GM12865 (cell line): Measurements from ENCODE around the gene ARNT2.

Experiments
- DNase-seq: peaks from one replicate; pipeline ENCODE4 v3.0.0; 2010; ENCODE audit warnings: low read depth
- H3K4me3 ChIP-seq: 2 replicates; pipeline ENCODE4 v1.5.1; 2011; ENCODE audit warnings: mild to moderate bottlenecking, low read depth, low read length, control low read depth
- TF ChIP-seq, protein P1 (sequence below): IDR thresholded peaks from 2 replicates; pipeline ENCODE4 v1.5.1; 2011; ENCODE audit warnings: low read length, control low read depth, low read depth, inconsistent platforms; ENCODE audit not compliant: insufficient read depth; ENCODE audit errors: missing control alignments

Gene ARNT2

DNA sequence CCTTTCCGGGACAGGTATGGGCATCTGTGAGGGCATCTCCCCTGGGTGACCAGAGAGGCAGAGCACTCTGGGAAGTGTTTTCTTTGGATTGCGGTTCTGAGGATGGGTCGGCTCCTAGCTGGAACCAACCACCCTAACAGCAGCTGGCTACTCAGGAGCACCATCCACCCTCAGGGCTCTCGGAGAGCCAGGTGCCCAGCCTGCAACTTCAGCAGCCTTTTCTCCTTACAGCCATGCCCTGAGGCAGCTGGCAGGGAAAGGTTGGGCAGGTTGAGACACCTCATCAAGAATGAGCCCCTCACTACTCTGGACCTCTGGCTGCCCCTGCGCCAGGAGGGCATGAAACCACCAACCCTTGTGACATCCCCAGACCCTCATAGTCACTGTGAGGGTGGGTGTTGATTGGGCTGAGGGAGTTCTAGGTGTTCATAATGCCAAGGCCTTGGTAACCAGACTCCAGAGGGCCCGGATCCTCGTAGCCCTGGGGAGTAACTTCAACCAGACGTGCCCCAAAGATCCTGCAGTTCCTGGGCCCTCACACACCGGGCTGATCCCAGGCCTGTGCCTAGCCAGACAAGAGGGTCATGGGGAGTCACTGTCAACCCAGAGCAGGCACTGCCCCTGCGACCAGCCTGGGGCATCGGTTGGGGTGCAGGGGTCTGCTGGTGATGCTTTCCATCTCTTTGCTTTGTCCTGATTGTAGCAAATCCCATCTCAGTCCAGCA lies 176.5 kb downstream of the ARNT2 start:
- TF ChIP-seq, protein P1, sequence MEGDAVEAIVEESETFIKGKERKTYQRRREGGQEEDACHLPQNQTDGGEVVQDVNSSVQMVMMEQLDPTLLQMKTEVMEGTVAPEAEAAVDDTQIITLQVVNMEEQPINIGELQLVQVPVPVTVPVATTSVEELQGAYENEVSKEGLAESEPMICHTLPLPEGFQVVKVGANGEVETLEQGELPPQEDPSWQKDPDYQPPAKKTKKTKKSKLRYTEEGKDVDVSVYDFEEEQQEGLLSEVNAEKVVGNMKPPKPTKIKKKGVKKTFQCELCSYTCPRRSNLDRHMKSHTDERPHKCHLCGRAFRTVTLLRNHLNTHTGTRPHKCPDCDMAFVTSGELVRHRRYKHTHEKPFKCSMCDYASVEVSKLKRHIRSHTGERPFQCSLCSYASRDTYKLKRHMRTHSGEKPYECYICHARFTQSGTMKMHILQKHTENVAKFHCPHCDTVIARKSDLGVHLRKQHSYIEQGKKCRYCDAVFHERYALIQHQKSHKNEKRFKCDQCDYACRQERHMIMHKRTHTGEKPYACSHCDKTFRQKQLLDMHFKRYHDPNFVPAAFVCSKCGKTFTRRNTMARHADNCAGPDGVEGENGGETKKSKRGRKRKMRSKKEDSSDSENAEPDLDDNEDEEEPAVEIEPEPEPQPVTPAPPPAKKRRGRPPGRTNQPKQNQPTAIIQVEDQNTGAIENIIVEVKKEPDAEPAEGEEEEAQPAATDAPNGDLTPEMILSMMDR: no peak
- no peak for DNase-seq
- no peak overlapping the region for H3K4me3 ChIP-seq

DNA sequence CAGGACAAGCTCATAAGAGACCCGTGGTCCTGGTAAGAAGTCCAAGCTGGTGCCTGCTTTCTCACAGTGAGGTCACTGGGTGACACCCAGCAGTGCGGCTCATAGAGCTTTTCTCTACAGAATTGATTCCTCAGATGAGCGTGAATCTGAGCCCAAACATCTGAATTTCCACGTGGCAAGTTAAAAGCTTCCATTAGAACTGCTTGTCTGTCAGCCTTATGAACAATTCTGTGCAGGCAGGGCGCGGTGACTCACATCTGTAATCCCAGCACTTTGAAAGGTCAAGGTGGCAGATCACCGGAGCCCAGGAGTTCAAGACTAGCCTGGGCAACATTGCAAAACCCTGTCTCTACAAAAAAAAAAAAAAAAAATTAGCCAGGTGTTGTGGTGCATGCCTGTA lies 177.8 kb downstream of the ARNT2 start:
- TF ChIP-seq, protein P1: no peak
- H3K4me3 ChIP-seq: no peak overlapping the region
- no peak for DNase-seq

DNA sequence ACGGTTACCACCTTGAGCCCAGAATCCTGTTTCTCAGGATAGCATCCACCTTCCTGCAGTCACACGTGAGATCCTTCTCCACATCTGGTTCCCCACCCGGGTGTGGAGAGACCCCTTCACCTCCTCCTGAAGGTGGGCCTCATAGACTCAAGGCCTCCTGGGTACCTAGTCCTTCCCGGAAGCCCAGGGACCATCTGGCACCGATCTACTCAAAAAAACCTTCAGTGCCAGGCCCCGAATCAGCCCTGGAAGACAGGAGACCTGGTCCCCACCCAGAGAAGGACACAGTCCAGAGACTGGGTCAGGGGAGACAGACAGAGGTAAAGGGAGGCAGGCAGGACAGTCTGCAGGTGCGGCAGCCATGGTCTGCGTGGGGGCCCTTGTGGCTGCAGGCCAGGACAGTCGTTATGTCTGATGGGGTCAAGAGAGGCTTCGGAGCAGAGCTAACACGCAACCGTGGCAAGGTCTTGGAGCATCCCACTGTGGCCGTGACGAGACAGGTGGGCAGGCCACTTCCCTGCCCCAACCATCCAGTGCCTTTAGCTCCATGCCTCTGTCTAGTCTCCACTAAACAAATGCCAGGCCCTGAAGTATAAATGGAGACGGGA lies 178.7 kb downstream of the ARNT2 start:
- TF ChIP-seq, protein P1: no peak
- no peak for DNase-seq
- no peak overlapping the region for H3K4me3 ChIP-seq

DNA sequence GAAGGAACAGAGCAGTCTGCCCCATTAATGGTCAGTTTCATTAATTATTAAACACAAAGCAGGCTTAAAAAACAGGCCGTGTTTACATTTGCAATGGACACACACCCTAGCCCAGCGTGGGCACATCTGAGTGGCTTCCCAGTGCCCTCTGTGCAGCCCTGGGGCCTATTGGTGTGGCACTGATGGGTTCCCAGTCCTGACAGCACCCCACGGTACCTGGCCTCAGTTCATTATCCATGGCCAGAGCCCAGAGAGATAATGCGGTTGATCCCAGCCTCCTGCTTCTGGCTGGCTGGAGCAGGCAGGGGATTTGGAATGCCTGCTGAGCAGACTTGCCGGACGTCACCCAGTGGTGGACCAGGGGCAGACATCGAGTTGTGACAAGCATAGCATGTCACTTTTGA lies 180.4 kb downstream of the ARNT2 start:
- H3K4me3 ChIP-seq: no peak overlapping the region
- TF ChIP-seq, protein P1: no peak
- no peak for DNase-seq

DNA sequence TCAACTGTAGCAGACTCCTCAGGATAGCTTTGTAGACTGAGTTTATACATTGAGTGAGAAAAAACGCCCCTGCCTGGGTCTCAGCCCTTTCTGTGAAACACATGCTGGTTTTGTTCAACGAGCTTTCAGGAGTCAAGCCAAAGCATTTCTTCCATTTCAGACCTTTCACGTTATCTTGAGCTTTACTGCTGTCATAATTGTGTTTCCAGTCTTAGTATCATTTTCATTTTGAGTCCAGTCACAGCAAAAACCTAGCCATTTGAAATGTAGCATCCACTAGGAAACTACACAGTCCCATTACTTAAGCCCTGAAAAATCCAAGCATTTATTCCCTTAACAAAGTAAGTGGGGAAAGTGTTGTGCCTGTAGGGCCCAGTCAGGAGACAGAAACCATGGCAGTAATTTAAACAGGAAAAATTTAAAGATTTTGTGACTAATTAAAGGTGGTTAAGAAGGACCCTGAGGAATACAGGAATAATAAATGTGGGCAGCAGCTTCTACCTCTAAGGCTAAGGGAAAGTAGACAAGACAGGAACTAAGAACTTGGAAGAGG lies 180.9 kb downstream of the ARNT2 start:
- no peak overlapping the region for H3K4me3 ChIP-seq
- TF ChIP-seq, protein P1: no peak
- no peak for DNase-seq

DNA sequence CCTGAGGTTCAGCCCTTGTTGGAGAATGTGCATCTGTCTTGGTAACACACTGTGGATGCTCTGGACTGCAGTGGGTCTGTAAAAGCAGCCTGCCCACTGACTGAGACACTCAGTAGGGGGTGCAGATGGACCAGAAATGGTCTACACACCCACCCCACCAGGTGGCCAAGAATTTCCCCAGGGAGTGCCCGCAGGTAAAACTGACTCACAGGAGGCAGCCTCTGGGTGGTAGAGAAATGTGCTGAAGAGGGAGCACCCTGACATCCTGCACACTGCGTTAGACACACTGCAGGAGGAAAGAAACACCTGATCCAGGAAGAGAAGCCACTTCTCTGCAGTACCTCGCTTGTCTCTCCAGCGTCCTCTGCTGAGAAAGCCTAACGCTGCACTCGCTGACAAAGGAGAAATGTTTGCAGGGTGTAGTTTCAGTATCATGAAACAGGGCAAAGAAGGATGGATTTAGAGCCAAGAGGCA lies 181.4 kb downstream of the ARNT2 start:
- TF ChIP-seq, protein P1: no peak
- no peak overlapping the region for H3K4me3 ChIP-seq
- DNase-seq: no peak
